IMR-90 (cell line): Measurements from ENCODE around the gene STRIP2. TPM values are rescaled to one million over a fixed set of nuclear protein-coding genes. Genes with fewer than 3 reads are reported as not detected.

ENCODE experiments used
- ATAC-seq: fragments of 200-7000 bp; cut with Tn5 transposase; 2 replicates; pipeline ENCODE4 v1.9.1; 2020; ENCODE audit warnings: low read depth, mild to moderate bottlenecking, moderate library complexity
- BruUV-seq: library from RNA; stranded (reverse); fragments of 400-500 nt; replicated peaks from 2 replicates; lab custom pipeline; 2021; lab: Mats Ljungman, UMichigan
- CTCF ChIA-PET: fragments of 300-600 bp; formaldehyde crosslinking; extraction: SDS; loops from one replicate; lab custom pipeline; 2021; ENCODE audit warnings: antibody characterized with exemption; lab: Yijun Ruan, JAX
- POLR2A ChIA-PET: fragments of 300-600 bp; sonication (Branson Sonifier 250); formaldehyde crosslinking; loops from one replicate; lab custom pipeline; 2022; ENCODE audit warnings: antibody characterized with exemption; ENCODE audit not compliant: unreplicated experiment; lab: Charles Lee
- DNase-seq: peaks from one replicate; pipeline ENCODE4 v3.0.0; 2013
- H2AFZ ChIP-seq: replicated peaks from 2 replicates; pipeline ENCODE3; 2013; ENCODE audit warnings: low read length, mild to moderate bottlenecking; ENCODE audit not compliant: poor library complexity
- H2AK5ac ChIP-seq: 2 replicates; pipeline ENCODE4 v1.6.1; 2013; ENCODE audit warnings: low read depth, low read length, inconsistent platforms
- H2AK9ac ChIP-seq: replicated peaks from 2 replicates; pipeline ENCODE3; 2013; ENCODE audit warnings: mild to moderate bottlenecking, low read depth, low read length, moderate library complexity; ENCODE audit not compliant: poor library complexity
- H2BK120ac ChIP-seq: 2 replicates; pipeline ENCODE4 v1.6.1; 2013; ENCODE audit warnings: low read depth, low read length, inconsistent platforms
- H2BK15ac ChIP-seq: 3 replicates; pipeline ENCODE4 v1.6.1; 2013; ENCODE audit warnings: low read depth, low read length, inconsistent platforms
- H2BK20ac ChIP-seq: 2 replicates; pipeline ENCODE4 v1.6.1; 2013; ENCODE audit warnings: low read depth, mild to moderate bottlenecking, inconsistent platforms, low read length, moderate library complexity
- H2BK5ac ChIP-seq: 2 replicates; pipeline ENCODE4 v1.6.1; 2013; ENCODE audit warnings: mild to moderate bottlenecking, low read depth, low read length, inconsistent platforms; ENCODE audit not compliant: poor library complexity, severe bottlenecking
- H3K14ac ChIP-seq: replicated peaks from 2 replicates; pipeline ENCODE4 v1.6.1; 2013; ENCODE audit warnings: low read depth, low read length, inconsistent platforms
- H3K18ac ChIP-seq: 2 replicates; pipeline ENCODE4 v1.6.1; 2013; ENCODE audit warnings: low read depth, low read length, control low read depth
- H3K23ac ChIP-seq: 2 replicates; pipeline ENCODE4 v1.6.1; 2013; ENCODE audit warnings: low read depth, low read length, inconsistent platforms
- H3K27ac ChIP-seq: 2 replicates; pipeline ENCODE4 v1.5.1; 2013; ENCODE audit warnings: mild to moderate bottlenecking, control low read depth, low read length; ENCODE audit not compliant: insufficient read depth
- H3K27me3 ChIP-seq: 2 replicates; pipeline ENCODE4 v1.6.1; 2013; ENCODE audit warnings: low read length; ENCODE audit not compliant: control insufficient read depth, insufficient read depth
- H3K36me3 ChIP-seq: 2 replicates; pipeline ENCODE4 v1.6.1; 2013; ENCODE audit warnings: low read length, mixed read lengths; ENCODE audit not compliant: control insufficient read depth, insufficient read depth
- H3K4ac ChIP-seq: 2 replicates; pipeline ENCODE4 v1.6.1; 2013; ENCODE audit warnings: low read depth, low read length, inconsistent platforms
- H3K4me1 ChIP-seq: 2 replicates; pipeline ENCODE4 v1.6.1; 2013; ENCODE audit warnings: low read length, mixed read lengths; ENCODE audit not compliant: control insufficient read depth, insufficient read depth
- H3K4me2 ChIP-seq: 2 replicates; pipeline ENCODE4 v1.6.1; 2013; ENCODE audit warnings: low read depth, mild to moderate bottlenecking, control low read depth, low read length, moderate library complexity
- H3K4me3 ChIP-seq: 2 replicates; pipeline ENCODE4 v1.5.1; 2013; ENCODE audit warnings: low read depth, mild to moderate bottlenecking, control low read depth, low read length, moderate library complexity; ENCODE audit not compliant: insufficient read depth
- H3K56ac ChIP-seq: 2 replicates; pipeline ENCODE4 v1.6.1; 2013; ENCODE audit warnings: low read length, inconsistent platforms; ENCODE audit not compliant: insufficient read depth; ENCODE audit errors: extremely low read depth
- H3K79me1 ChIP-seq, 2 experiments: 2 replicates each; pipeline ENCODE4 v1.6.1; 2013; ENCODE audit warnings: low read length in 2 of 2, inconsistent platforms in 1 of 2, low read depth in 1 of 2
- H3K9ac ChIP-seq: 2 replicates; pipeline ENCODE4 v1.6.1; 2013; ENCODE audit warnings: low read depth, low read length, control low read depth
- H3K9me1 ChIP-seq: 2 replicates; pipeline ENCODE4 v1.6.1; 2013; ENCODE audit warnings: low read length, inconsistent platforms; ENCODE audit not compliant: insufficient read depth
- H3K9me3 ChIP-seq: 2 replicates; pipeline ENCODE4 v1.6.1; 2013; ENCODE audit warnings: low read length; ENCODE audit not compliant: control insufficient read depth, insufficient read depth
- H4K20me1 ChIP-seq: 2 replicates; pipeline ENCODE4 v1.6.1; 2013; ENCODE audit warnings: low read length, inconsistent platforms; ENCODE audit not compliant: insufficient read depth
- H4K5ac ChIP-seq: 2 replicates; pipeline ENCODE4 v1.6.1; 2013; ENCODE audit warnings: mild to moderate bottlenecking, low read depth, low read length, control low read depth
- H4K8ac ChIP-seq, 2 experiments: 2 replicates each; pipeline ENCODE4 v1.6.1; 2013; ENCODE audit warnings: low read depth in 2 of 2, low read length in 2 of 2, control low read depth in 1 of 2, inconsistent platforms in 1 of 2
- H4K91ac ChIP-seq: 2 replicates; pipeline ENCODE4 v1.6.1; 2013; ENCODE audit warnings: low read depth, low read length, inconsistent platforms; ENCODE audit not compliant: insufficient read depth
- CHD1 ChIP-seq: IDR thresholded peaks from 2 replicates; pipeline ENCODE4 v1.6.1; 2012; ENCODE audit warnings: low read depth, low read length, improper control_type of control experiment
- ELK1 ChIP-seq: fragments of 150-350 bp; IDR thresholded peaks from 2 replicates; pipeline ENCODE4 v1.6.1; 2016; ENCODE audit warnings: low read depth, mild to moderate bottlenecking, low read length, moderate library complexity, borderline replicate concordance
- WGBS, 2 experiments: methylation state at CpG; one replicate each; pipeline versions ENCODE4 v1.1.5 to v1.1.7; 2013; ENCODE audit warnings: missing lambda C conversion rate in 2 of 2; ENCODE audit not compliant: insufficient read length in 1 of 2; ENCODE audit errors: extremely low coverage in 2 of 2; 5-methylcytosine and 5-hydroxymethylcytosine counted together
- dilution Hi-C: fragments of 300-500 bp; cut with HindIII; formaldehyde crosslinking; loops from one replicate; pipeline ENCODE4 v1.14.3; 2018; ENCODE audit warnings: low sequenced_read_pairs; ENCODE audit not compliant: unreplicated experiment
- in situ Hi-C: fragments of 300-500 bp; cut with MboI; formaldehyde crosslinking; loops from 3 replicates; pipeline ENCODE4 v1.14.3; 2019; ENCODE audit warnings: low sequenced_read_pairs, inconsistent platforms, mixed read lengths
- intact Hi-C: fragments of 100-400 bp; cut with micrococcal nuclease; formaldehyde crosslinking; loops from 2 replicates; pipeline ENCODE4 v1.10.0; 2022
- polyA plus RNA-seq, 3 experiments: library from polyadenylated mRNA; depleted of rRNA; stranded (reverse); fragments of >200 nt; gene quantifications; 2 replicates each; pipeline ENCODE4 v1.2.3, GENCODE V29; 2012; ENCODE audit warnings: low replicate concordance in 1 of 3
- total RNA-seq: library from RNA; depleted of rRNA; stranded (reverse); fragments of >200 nt; gene quantifications from 2 replicates; pipeline ENCODE4 v1.2.3, GENCODE V29; 2012

Gene STRIP2
- total and polyA plus RNA-seq, 2 of the 4 experiments (the other 2 are of a cell fraction): 1.8 to 3.0 TPM

- no peaks in the 10 kb centered on the region for H3K9me1 ChIP-seq
- H3K9ac ChIP-seq: no peak overlapping the region
- no peak overlapping the region for H2BK20ac ChIP-seq
- no peaks in the 10 kb centered on the region for H4K20me1 ChIP-seq
- no CpG with 5 or more reads among the region's 2 CpGs for WGBS, 2 experiments
- no peaks in the 10 kb centered on the region for H3K27me3 ChIP-seq
- peaks cover 2% of the 10 kb centered on the region; the same call in 1 of the 2 replicates for H3K4me1 ChIP-seq
- in situ Hi-C loops: no loop called here
- ChIA-PET POLR2A (no interaction called here), CTCF (interaction anchor here (0.6 kb wide), 1 partner anchor 55 kb away, joined by 4 read pairs; no protein-coding TSS in a partner anchor)
- H3K9me3 ChIP-seq: no peaks in the 10 kb centered on the region
- no peak overlapping the region for H3K18ac ChIP-seq
- no peak overlapping the region for H3K23ac ChIP-seq
- no peak overlapping the region for H2BK120ac ChIP-seq
- H3K36me3 ChIP-seq: 0 out of 2 replicates have a peak, but pooled peaks cover 2% of the 10 kb centered on the region
- H2AK9ac ChIP-seq: no peak overlapping the region
- no peak overlapping the region for H2AFZ ChIP-seq
- no peak overlapping the region for H3K56ac ChIP-seq
- no peak overlapping the region for H4K8ac ChIP-seq
- no peak overlapping the region for H2AK5ac ChIP-seq
- dilution Hi-C loops: no loop called here
- no peak overlapping the region for H3K27ac ChIP-seq
- no peak for DNase-seq
- no peak overlapping the region for H4K5ac ChIP-seq
- no peak overlapping the region for H3K4me3 ChIP-seq
- no TSS peak for BruUV-seq
- H2BK15ac ChIP-seq: no peak overlapping the region
- H3K79me1 ChIP-seq: no peaks in the 10 kb centered on the region
- no peak overlapping the region for H3K4ac ChIP-seq
- H3K4me2 ChIP-seq: no peak overlapping the region
- no peak overlapping the region for H2BK5ac ChIP-seq
- no peak for TF ChIP-seq ELK1
- no peak for TF ChIP-seq CHD1
- intact Hi-C loops: loop anchor here (5.0 kb wide), 1 partner anchor 45 kb away; the partner anchor contains the start of gene STRIP2
- no peak for ATAC-seq
- H3K14ac ChIP-seq: no peak overlapping the region
- H4K91ac ChIP-seq: no peak overlapping the region
Measured at GRCh38 chr7:129387537-129387936, 46.7 kb upstream of the STRIP2 start.
